Glomerular endothelial cell (primary cell): ENCODE data around the gene UBE3B. TPM values are rescaled to one million over a fixed set of nuclear protein-coding genes. Genes with fewer than 3 reads are reported as not detected.
A peak's percentile ranks its signal among the peaks of the same experiment; 100 is the strongest.

ENCODE experiments used
- DNase-seq: peaks from one replicate; pipeline ENCODE4 v3.0.0-alpha.2; 2011; ENCODE audit warnings: low read depth, low spot score; ENCODE audit errors: extremely low read depth
- total RNA-seq: library from RNA; depleted of rRNA; stranded (reverse); fragments of >200 nt; gene quantifications from 2 replicates; pipeline ENCODE4 v1.2.3, GENCODE V29; 2015

The UBE3B gene
- total RNA-seq, 1 donor from 2014 or later: 59.6 TPM

GRCh38 chr12:109449845-109450532 lies 27.4 kb upstream of the UBE3B start:
- no peak for DNase-seq

GRCh38 chr12:109450980-109451379 lies 26.5 kb upstream of the UBE3B start:
- no peak for DNase-seq

- no peak for DNase-seq
These were observed 26.0 kb upstream of the UBE3B start for GRCh38 chr12:109451400-109451799.

- DNase-seq: no peak
These were observed 24.9 kb upstream of the UBE3B start for GRCh38 chr12:109452489-109452888.

- no peak for DNase-seq
These were observed 21.7 kb upstream of the UBE3B start for GRCh38 chr12:109455706-109456105.

- no peak for DNase-seq
These were observed 19.3 kb upstream of the UBE3B start for GRCh38 chr12:109458086-109458485.

GRCh38 chr12:109458771-109459208 lies 18.6 kb upstream of the UBE3B start:
- DNase-seq: no peak

- no peak for DNase-seq
These were observed 18.2 kb upstream of the UBE3B start for GRCh38 chr12:109459247-109459646.

- no peak for DNase-seq
These were observed 16.9 kb upstream of the UBE3B start for GRCh38 chr12:109460538-109460937.

- no peak for DNase-seq
These were observed 16.2 kb upstream of the UBE3B start for GRCh38 chr12:109461049-109461845.

- DNase-seq: no peak
These were observed 15.3 kb upstream of the UBE3B start for GRCh38 chr12:109461846-109462756.

- peak; percentile 96 for DNase-seq
These were observed 14.4 kb upstream of the UBE3B start for GRCh38 chr12:109462868-109463692.

- DNase-seq: no peak
These were observed 13.7 kb upstream of the UBE3B start for GRCh38 chr12:109463756-109464155.

- DNase-seq: no peak
These were observed 12.6 kb upstream of the UBE3B start for GRCh38 chr12:109464642-109465351.

GRCh38 chr12:109466305-109466704 lies 11.1 kb upstream of the UBE3B start:
- DNase-seq: no peak

- DNase-seq: no peak
These were observed 10.6 kb upstream of the UBE3B start for GRCh38 chr12:109466821-109467220.

GRCh38 chr12:109467978-109468676 lies 9.3 kb upstream of the UBE3B start:
- no peak for DNase-seq

- no peak for DNase-seq
These were observed 7.9 kb upstream of the UBE3B start for GRCh38 chr12:109469517-109469916.

GRCh38 chr12:109473006-109473405 lies 4.4 kb upstream of the UBE3B start:
- DNase-seq: no peak
